Liver (tissue), 2 donors: ENCODE measurements around the gene ZNF630.
"Not testable (repeated sequence)": the region's sequence is repeated elsewhere in the genome, so short reads cannot be mapped to it uniquely, and the experiment has no call there.

ENCODE experiments used
- FOXA1 ChIP-seq: IDR thresholded peaks from 2 replicates; pipeline ENCODE4 v1.6.1; 2016; ENCODE audit warnings: antibody characterized with exemption
- GABPA ChIP-seq, 2 donors: IDR thresholded peaks in 1 of 2; conservative IDR thresholded peaks in 1 of 2; 2 replicates each; pipeline ENCODE4 v1.6.1; 2016; ENCODE audit warnings: antibody characterized with exemption in 2 of 2, mild to moderate bottlenecking in 1 of 2, moderate library complexity in 1 of 2
- YY1 ChIP-seq: IDR thresholded peaks from 2 replicates; pipeline ENCODE4 v1.6.1; 2016; ENCODE audit warnings: antibody characterized with exemption, mild to moderate bottlenecking
- ZBTB33 ChIP-seq: IDR thresholded peaks from 2 replicates; pipeline ENCODE4 v1.6.1; 2016; ENCODE audit warnings: antibody characterized with exemption
- donor health status: healthy.

- not testable (repeated sequence) for TF ChIP-seq FOXA1; ZBTB33; GABPA (IDR thresholded peaks at IDR 0.05 in 1 of 2, conservative IDR thresholded peaks at IDR 0.05 in 1 of 2); YY1
These were observed 51.0 kb downstream of the ZNF630 start for GRCh38 chrX:48020472-48020871.
